Glomerular endothelial cell (primary cell): ENCODE results near the gene TTBK2. TPM values are rescaled to one million over a fixed set of nuclear protein-coding genes. Genes with fewer than 3 reads are reported as not detected.
A peak's percentile ranks its signal among the peaks of the same experiment; 100 is the strongest.
"Not testable (repeated sequence)": the region's sequence is repeated elsewhere in the genome, so short reads cannot be mapped to it uniquely, and the experiment has no call there.

Experiments
- DNase-seq: peaks from one replicate; pipeline ENCODE4 v3.0.0-alpha.2; 2011; ENCODE audit warnings: low read depth, low spot score; ENCODE audit errors: extremely low read depth
- total RNA-seq: library from RNA; depleted of rRNA; stranded (reverse); fragments of >200 nt; gene quantifications from 2 replicates; pipeline ENCODE4 v1.2.3, GENCODE V29; 2015

TTBK2 gene
- total RNA-seq, 1 donor from 2014 or later = 15.5 TPM

GRCh38 chr15:42911058-42911592 lies 9.5 kb downstream of the TTBK2 start:
- DNase-seq = no peak

GRCh38 chr15:42908538-42908937 lies 12.0 kb downstream of the TTBK2 start:
- no peak for DNase-seq

DNA sequence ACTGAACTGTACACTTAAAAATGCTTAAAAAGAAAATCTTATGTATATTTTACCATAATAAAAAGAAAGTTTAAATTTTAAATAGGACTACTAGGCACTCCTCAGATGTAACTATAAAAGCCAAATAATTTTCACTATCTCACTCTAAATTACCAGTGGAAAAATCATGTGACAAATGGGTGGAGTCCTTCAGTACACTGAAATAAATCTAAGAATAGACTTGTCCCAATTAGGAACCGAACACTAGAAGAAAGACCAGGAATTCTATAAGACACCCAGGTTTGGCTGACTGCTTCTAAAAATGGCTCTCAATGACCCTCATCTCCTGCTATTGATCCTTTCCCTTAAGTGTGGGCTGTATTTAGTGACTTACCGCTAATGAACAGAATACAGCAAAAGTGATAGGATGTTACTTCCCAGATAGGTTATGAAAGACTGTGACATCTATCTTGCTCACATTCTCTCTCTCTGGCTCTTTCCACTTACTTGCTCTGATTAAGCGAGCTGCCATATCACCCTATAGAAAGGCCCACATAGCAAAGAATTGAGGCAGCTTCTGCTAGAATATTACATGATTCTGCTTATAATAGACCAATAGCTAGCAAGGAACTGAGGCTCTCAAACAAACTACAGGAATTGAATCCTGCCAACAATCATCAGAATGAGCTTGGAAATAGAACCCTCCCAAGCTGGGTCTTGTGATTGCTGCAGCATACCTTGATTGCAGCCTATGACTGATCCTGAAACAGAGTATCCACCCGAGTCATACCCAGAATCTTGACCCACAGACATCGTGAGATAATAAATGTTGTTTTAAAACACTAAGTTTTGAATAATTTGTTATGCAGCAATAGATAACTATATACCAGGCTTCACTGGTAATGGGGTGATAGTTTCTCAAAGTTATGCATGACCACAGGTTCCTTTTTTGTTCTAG lies 16.9 kb downstream of the TTBK2 start:
- DNase-seq = no peak

GRCh38 chr15:42893911-42894310 lies 26.7 kb downstream of the TTBK2 start:
- not testable (repeated sequence) for DNase-seq

- no peak for DNase-seq
These were observed 29.0 kb downstream of the TTBK2 start for GRCh38 chr15:42891569-42891968.

GRCh38 chr15:42890161-42890913 lies 30.2 kb downstream of the TTBK2 start:
- DNase-seq = peak; percentile 96

DNA sequence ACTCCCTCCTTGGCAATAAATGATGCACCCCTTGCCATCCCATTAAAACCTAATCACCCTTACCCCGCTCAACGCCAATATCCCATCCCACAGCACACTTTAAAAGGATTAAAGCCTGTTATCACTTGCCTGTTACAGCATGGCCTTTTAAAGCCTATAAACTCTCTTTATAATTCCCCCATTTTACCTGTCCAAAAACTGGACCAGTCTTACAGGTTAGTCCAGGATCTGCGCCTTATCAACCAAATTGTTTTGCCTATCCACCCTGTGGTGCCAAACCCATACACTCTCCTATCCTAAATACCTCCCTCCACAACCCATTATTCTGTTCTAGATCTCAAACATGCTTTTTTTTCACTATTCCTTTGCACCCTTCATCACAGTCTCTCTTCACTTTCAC lies 33.2 kb downstream of the TTBK2 start:
- DNase-seq = not testable (repeated sequence)

GRCh38 chr15:42880121-42880520 lies 40.5 kb downstream of the TTBK2 start:
- no peak for DNase-seq

- no peak for DNase-seq
These were observed 41.1 kb downstream of the TTBK2 start for GRCh38 chr15:42879443-42879842.

GRCh38 chr15:42876224-42876623 lies 44.4 kb downstream of the TTBK2 start:
- no peak for DNase-seq

GRCh38 chr15:42868683-42869082 lies 51.9 kb downstream of the TTBK2 start:
- DNase-seq = no peak

DNA sequence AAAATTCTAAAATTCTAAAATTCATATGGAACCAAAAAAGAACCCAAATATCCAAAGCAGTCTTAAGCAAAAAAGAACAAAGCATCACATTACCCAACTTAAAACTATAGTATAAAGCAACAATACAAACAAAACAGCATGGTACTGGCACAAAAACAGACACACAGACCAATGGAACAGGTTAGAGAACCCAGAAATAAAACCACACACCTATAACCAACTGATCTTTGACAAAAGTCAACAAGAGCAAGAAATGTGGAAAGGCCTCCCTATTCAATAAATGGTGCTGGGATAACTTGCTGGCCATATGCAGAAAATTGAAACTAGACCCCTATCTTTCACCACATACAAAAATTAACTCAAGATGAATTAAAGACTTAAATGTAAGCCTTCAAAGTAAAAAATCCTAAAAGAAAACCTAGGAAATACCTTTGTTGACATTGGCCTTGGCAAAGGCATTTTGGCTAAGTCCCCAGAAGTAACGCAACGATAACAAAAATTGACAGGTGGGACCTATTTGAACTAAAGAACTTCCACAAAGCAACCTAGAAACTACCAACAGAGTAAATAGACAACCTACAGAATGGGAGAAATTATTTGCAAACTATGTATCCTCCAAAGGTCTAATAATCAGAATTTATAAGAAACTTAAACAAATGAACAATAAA lies 56.9 kb downstream of the TTBK2 start:
- no peak for DNase-seq

GRCh38 chr15:42858999-42859789 lies 61.4 kb downstream of the TTBK2 start:
- DNase-seq = no peak

- DNase-seq = no peak
These were observed 62.0 kb downstream of the TTBK2 start for GRCh38 chr15:42858540-42858939.

GRCh38 chr15:42854576-42854975 lies 66.0 kb downstream of the TTBK2 start:
- DNase-seq = no peak

GRCh38 chr15:42849836-42850235 lies 70.7 kb downstream of the TTBK2 start:
- no peak for DNase-seq

DNA sequence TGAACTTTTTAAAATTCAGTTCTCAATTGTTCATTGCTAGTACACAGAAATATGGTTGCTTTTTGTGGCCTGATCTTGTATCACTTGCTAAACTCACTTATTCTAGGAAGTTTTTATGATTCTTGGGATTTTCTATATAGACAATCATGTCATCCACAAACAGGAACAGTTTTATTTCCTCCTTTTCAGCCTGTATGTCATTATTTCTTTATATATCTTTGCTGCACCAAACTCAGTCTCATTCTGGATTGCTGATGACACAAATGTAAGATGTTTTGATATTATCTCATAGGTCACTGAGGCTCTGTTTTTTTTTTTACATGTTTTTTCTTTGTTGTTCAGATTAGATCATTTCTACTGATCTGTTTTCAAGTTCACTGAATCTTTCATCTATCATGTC lies 71.7 kb downstream of the TTBK2 start:
- DNase-seq = no peak

- DNase-seq = no peak
These were observed 73.9 kb downstream of the TTBK2 start for GRCh38 chr15:42846647-42847046.

GRCh38 chr15:42845581-42845980 lies 75.0 kb downstream of the TTBK2 start:
- DNase-seq = no peak

DNA sequence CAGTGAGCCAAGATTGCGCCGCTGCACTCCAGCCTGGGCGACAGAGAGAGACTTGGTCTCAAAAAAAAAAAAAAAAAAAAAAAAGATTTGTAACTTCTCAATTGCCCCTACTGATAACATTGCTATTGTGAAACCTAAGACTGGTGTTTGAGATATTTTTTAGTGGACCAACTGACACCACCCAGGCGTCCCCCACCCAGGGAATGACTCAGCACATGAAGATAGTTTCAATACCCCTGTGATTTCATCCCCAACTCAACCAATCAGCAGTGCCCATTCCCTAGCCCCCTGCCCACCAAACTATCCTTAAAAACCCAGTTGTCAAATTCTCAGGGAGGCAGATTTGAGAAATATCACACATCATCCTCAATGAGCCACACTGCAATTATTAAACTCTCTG lies 76.9 kb downstream of the TTBK2 start:
- no peak for DNase-seq
